HPDE6-E6E7 (cell line): ENCODE results near the gene KDM2A.

Experiments used
- DNase-seq: peaks from one replicate; pipeline ENCODE4 v3.0.0; 2011; ENCODE audit warnings: missing footprints; ENCODE audit errors: extremely low spot score

Gene KDM2A

DNA sequence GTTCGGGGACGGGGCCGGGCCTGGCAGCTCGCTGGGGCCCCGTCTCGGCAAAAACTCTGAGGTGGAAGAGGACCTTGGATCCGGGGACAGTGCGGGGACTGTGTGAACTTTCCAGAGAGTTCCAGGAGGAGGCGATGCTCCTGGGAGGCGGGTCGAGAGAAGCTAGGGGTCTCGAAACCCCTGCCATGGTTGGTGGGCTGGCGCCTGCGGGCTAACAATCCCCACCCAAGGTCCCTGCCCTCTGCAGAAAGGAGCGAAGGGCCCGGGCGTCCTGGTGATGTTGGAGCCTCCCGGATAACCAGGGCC lies 142.5 kb downstream of the KDM2A start:
- no peak for DNase-seq

DNA sequence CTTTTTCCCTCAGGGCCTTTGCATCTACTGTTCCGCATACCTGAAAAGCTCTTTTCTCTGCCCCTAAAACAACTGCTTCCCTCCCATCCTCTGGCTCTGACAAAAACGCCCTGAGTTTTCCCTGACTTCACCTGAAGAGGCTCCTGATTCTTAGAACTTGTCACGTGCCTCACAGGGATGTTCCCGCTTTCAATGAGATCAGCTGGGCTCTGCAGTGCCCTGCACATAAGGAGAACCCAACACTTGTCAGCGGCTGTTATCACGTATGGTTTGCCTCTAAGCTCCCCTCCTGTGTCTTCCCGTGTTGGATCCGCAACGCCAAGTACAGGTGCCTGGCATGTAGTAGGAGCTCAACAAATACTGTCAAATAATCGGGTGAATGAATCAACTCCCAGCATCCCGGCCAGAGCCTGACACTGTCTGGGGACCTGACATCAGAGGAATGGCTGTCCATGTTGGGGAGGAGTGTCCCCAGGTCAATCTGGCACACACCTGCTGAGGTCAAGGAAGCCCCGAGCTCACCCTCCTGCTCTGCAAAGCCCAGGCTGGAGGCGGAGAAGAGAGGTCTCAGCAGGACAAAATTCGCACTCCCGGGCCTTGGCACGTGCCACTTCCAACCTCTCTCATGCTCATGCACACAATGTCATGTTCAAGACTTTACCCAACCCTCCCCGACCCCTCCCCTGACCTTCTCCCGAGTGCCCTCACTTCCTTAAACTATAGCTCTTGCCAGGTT lies 143.1 kb downstream of the KDM2A start:
- no peak for DNase-seq

DNA sequence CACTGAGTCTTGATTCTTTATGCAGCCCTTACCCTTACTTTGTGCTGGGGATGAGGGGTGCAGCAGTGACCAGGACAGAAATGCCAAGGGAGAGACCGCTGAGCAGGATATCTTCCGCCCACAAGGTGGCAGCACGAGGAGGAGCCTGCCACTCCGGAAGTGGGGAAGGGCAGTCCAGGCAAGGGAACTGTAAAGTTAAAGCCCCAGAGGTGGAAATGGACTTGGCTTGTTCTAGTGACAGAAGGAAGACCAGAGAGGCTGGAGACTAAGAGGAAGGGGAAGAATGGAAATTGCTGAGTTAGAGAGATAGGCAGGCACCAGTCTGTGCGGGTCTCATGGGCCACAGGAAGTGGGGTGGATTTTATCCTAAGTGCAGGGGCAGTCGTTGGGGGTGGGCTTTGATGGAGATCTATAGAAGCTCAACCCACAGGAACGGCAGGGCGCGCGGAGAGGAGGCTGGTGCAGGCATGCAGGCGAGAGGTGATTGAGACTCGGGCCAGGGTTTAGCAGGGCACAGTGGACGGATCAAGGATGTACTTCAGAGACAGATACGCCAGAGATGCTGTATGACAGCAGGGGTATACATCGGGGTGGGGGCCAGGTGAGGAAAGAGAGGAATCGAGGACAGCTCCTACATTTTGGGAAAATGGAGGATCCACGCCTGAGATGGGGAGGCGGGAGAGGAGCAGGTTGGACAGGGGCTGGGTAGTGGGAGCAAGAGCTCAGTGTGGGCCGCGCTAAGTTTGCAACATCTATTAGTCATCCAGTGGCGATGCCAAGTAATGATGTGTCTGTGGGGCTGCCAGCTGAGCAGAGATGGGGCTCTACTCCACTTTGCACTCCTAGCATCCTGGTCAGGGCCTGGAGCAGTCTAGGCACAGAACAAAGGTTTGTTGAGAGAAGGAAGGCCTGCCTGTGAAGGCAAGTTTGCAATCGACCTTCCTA lies 143.9 kb downstream of the KDM2A start:
- peak; percentile 84 for DNase-seq

DNA sequence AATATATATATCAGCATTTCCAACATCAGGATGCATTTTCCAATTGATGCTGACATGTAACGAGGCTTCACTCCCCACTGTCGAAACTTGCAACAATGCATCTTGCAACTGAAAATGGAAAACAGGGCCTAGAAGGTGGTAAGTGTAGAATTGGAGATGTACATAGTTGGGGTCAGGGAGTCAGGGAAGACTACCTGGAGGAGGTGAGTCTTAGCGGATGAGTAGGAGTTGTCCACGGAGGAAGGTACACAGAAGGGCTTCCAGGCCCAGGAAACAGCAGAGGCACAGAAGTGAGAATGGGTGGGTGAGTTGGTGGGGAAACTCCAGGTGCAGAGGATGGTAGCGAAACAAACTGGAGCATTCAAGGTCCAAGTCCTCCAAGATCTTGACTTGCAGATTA lies 145.2 kb downstream of the KDM2A start:
- no peak for DNase-seq

DNA sequence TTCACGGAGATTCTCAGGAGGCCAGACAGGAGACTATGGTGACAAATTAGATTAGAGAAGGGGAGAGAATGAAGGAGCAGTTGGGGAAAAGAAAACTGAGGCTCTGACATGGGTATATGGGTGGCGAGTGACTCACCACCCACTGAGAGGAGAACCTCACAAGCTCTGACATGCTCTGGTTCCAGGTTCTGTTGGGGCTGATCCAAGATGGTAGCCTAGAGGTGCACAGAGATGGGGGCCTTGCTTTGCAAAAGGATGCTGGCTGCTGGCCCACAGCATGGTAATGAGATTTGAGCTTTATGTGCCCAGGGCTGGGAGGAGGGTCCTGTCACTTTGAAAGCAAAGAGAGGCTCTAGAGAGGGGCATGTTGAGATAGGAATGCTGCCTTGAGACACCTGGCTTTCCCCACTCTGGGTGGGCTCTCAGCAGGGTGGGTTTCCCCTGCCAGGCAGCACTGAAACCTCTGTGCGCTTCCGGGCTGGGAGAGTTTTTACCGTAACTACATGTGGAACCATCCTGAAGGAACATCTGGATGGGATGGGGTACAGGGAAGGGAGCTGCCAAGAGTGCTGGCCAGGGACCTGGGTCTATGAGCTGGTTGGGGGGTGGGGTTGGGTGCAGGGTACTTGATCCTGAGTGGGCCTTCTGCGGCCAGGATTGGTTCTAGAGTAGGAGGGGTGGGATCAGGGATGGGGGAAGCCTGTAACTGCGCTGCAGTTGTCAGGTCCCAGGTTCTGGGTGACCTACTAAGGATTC lies 146.0 kb downstream of the KDM2A start:
- no peak for DNase-seq

DNA sequence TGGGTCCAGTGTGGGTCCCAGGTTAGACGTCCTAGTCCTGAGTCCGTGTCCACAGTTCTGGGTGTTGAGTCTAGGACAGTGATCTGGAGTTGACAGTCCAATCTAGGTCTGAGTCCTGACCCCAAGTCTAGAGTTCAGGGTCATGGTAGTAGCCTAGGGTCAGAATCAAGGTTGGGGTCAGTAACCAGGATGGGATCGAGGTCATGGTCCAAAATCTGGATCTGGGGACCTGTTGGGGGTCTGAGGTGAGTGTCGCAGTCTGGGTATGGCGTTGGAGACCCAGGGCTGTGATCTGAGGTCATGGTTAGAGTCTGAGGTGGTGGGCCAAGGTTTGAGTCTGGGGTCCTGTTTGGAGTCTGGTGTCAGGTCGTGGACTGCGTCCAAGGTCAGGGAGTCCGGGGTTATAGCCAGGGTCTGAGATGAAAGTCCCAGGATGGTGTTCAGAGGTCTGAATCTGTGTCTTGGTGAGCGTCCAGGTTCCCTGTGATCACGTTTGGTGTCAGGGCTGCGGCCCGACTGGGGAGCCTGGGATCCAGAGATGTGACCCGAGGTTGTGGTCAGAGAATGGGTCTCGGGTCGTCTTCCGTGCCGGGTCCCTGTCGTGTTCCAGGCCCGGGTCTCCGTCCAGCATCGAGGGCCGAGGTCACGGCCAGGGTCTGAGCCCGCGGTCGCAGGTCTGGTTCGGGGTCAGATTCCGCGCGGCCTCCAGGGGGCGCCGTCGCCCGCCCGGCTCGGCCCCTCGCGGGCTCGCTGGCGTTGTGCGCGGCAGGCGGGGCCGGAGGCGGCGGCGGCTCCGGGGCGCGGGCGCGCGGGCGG lies 146.8 kb downstream of the KDM2A start:
- DNase-seq = no peak

DNA sequence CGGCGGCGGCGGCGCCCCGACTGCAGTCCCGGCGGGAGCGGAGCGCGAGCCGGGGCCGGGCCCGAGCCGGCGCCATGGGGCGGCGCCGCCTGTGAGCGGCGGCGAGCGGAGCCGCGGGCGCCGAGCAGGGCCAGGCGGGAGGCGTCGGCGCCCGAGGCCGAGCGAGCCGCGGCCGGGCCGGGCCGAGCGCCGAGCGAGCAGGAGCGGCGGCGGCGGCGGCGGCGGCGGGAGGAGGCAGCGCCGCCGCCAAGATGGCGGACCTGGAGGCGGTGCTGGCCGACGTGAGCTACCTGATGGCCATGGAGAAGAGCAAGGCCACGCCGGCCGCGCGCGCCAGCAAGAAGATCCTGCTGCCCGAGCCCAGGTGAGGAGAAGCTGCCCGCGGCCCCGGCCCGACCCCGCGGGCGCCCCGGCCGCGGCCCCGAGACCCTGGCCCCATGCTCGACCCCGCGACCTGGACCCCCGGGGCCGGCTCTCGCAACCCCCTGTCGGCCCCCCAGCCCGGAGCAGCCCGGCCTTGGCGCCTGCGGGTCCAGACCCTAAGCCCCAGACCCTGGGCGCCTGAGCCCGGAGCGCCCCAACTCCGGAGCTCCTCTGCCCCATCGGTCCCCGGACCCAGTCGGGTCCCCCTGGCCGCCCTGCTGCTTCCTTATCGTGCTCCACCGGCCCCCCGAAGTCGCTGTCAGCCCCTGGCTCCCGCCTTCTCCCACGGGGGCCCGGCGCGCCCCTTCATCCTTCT lies 147.6 kb downstream of the KDM2A start, which contains the start of gene GRK2:
TSS of gene GRK2 (plus strand) at position 25 of the 739 bp plus-strand sequence. CDS start at position 252, 227 bp downstream.
- no peak for DNase-seq

DNA sequence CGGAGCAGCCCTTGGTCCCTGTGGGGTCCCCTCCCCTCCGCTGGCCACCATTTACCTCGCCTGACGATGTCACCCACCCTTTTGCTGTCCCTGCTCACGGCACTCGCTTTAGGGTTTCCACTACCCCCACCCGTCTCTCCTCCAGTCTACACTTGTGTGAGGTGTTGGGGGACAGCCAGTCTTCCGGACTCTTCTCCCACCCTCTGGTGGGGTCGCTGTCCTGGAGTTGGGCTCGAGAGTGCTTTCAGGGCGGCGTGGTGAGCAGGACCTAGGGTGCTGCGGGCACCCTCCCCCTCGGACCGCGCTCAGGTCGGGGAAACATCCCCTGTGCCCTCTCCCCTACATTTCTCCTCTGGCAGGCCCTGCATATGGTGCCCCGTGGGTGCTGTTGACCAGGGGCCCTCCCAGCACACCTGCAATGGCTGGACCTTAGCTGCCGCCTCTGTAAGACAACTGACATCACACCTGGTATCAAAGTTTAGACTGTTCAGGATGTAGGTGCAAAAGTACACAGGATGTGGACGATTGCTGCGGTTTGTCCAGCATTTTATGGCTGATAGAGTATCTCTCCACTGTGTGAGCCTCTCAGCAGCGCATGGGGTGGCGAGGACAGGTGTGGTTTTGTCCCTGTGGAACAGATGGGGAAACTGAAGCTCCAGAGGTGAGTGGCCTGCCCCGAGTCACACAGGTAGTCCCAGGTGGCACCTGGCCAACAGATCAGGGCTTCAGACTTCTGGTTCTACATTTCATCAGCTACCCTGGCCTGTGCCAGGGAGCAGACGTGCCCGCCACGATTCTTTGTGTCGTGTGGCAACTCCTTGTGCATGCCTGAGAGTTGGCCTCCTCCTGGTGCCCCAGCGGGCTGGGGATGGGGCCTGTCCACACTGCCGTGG lies 148.4 kb downstream of the KDM2A start:
- no peak for DNase-seq

DNA sequence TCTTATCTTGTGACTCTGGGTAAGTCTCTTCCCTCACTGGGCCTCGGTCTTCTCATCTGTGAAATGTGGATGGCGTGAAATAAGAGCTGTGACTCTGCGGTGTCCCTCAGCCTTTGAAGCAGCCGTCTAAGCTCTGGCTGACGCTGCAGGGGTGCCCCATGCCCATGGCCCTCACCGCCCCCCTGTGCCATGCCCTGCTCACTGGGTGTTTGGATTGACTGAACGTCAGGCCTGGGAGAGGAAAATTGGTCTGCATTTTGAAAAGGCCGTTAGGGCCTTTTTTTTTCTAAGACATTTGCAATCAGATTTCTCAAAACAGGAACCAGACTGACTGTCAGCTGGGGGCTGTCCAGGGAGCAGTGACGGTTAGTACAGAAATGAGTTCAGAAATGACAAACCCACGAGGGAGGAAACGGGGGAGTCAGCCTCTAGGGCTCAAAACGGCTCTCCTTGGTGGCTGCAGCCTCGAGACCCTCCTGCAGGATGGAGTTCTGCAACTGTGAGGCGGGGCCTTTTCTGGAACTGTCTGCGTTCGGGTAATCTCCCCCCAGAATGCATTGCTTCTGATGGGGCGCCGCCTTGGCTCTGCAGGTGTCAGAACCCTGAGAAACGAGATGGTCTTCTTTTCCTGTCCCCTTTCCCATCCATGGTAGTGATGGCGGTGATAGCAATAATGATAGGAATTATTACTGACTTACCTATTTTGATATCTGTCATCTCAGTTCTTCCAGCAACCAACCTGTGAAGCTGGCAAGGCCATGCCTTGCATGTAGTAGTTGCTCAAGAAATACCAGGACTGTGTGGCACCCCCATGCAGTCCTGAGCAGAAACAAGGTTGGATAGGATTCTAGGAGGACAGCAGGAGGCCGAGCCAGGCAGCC lies 149.3 kb downstream of the KDM2A start:
- DNase-seq = no peak

DNA sequence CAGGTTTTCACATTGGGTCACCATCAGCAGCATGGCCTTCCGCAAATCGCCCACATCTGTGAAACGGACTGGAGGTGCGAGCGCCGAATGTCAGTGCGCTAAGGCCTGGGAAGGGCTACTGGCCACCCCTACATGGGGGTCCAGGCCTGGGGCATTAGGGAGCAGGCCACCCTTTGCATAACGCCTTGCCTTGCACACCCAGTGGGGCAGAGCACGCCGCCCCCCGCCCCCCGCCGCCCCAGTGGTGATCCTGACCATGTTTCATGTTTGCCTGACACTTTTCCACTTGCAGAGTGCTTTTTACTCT lies 149.9 kb downstream of the KDM2A start:
- no peak for DNase-seq

DNA sequence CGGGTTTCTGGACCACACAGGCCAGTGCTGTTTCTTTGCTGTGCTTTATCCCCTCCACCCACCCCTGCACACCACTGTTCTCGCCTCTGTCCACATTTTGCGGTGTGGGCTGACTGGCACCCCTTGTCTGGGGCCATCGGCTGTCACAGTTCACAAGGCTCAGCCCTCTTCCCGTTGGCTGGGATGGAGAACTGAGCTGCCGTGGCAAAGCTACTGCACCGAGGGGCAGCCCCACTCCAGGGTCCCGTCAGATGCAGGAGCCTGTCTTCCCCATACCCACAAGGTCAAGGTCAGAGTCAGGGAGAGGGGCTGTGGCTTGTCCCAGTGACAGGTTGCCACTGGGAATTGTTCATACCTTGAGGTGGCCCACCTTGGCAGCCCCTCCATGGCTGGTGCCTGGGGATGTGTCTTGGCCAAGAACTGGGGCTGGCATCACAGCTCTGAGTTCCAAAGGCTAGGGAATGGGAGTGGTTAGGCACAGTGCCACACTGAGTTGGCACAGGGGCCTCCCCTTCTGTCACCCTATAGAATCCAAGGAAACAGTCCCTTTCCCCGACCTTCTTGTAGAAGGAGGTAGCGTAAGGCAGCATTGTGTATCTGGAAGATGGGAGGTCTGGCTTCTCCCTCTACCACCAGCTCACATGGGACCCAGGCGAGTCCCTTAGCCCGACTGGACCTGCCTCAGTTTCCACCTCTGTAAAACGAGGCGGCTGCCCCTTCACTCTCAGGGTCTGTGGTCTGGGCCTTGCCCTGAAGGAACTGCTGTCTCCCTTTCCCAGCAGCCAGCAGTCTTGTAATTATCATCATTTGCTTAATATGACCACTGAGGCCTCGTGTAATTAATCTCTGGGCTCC lies 150.6 kb downstream of the KDM2A start:
- DNase-seq = no peak

DNA sequence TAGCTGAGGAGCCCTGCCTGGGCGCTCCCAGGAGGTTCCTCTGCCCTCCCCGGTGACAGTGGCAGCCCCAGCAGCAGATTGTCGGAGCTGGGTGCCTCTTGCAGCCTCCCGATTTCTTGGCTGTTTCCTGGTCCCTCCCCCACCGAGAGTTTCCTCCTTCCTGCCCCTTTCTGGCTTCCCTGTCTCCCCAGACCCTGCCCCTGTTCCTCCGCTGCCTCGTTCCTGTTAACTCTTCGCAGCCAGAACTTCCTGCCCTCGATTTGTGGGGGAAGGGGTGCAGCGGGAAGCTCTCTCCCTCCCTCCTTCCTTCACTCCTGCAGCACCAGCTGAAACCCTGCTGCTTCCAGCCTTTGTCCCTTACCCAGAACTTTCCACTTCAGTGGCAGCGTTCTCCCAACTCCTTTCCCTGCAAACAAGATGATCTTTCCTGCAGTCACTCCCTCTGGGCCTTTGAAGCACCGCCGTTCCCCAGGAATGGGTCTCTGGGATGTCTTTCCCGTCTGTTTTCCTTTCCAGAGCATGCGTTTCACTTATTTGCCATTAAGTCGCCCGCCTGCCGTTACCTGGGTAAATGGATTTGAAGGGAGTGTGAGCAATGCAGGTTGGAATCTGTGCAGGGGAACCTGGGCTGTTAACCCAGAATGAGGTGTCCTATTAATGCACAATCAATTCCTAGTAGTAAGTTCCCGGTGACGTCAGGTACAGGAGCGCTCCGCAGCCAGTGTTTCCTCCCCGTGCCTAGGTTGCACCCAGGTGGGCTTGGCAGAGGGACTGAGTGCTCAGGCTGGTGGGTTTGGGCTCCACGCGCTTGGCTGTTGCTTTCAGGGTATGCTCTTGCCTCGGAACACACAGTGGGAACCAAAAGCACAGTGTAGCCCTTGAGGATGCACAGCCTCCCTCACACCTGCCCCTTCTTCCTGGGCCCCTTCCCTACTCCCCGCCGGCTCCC lies 151.5 kb downstream of the KDM2A start:
- DNase-seq = no peak

DNA sequence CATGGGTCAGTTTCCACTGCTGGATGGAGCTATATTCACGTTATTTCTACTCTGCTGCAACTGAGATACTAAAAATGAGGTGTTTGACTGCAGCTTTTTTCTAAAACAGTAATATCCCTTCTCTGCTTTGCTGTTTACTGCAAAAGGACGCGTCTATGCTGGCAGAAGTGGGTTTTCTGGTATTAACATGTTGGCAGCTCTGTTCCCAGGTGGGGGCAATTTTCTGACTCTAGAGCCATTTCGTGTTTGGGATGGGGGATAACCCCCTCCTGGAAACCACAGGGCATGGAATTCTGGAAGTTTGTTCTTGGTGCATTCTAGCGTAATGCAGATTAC lies 152.1 kb downstream of the KDM2A start:
- DNase-seq = no peak

DNA sequence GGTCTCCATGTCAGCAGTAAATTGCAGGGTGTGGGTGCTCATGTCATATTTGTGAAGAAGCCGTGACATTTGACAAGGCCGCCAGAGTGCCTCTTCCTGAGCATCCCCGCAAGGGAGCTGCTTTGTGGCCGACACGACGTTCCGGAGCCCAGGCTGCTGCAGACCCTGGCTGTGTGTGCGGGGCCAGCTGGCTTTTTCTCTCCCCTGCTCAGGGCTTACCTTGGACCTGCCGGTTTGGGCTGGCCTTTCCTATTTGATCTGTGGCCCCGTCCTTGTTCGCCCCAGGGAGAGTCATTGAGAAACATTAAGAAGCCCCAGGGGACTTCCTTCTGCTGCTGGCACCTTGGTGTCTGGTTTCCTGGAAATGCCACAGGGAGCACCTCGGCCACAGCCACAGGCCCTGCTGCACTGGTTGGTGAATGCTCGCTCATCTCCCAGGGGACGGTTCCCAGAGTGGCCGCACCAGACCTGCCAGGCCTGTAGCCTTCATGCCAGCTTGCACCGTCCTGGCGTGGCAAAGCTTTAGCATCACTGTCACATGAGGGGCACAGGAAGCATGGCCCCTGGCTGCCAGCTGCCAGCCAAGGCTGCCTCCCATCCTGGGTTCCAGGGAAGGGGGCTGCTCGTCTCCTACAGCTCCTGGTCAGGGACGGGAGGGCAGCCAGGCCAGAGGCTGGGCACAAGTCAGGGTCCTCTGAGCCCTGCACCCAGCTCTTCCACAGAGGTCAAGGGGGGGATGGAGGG lies 152.7 kb downstream of the KDM2A start:
- no peak for DNase-seq

DNA sequence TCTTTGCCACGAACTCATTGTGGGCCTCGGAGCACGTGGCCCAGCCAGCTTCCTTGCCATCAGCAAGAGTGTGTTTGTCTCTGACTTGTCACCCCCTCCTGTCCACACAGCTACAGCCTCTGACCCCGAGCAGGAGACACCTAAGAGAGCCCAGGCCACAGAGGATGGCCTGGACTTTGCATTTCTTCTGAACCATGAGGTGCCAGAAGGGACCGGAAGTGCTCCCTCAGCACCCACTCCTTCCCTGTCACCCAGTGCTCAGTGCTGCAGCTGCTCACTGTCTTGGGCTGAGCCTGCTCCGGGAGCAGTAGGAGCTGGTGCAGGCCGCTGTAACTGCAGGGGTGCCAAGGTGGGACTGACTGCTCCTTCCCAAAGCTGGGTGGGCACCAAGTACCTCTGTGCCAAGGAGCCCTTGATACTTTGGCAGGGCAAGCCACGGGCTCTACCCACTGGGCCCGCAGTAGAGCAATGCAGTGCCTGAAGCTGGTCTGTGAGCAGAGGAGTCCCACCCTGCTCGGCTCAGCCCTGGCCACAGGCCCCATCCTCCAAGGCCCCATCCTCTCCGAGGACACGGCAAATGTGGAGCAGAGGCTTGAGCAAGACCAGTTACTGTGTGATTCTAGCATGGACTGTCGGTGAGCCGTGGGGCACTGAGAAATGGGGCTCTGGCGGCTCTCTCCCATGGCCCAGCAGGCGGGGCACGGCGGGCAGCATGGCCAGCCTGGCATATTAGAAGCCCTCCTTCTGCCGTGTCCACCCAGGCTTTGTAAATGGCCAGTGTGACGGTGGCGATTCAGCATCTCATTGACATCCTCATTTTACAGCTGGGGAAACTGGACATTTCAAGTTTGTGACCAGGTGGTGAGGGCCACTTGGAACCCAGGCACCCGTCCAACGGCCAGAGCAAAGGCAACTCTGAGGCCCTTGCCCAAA lies 153.5 kb downstream of the KDM2A start:
- no peak for DNase-seq
